Upper lobe of right lung (tissue), 1 donor: ENCODE measurements around the gene NUBPL. TPM values are rescaled to one million over a fixed set of nuclear protein-coding genes. Genes with fewer than 3 reads are reported as not detected.
"Not testable (repeated sequence)": the region's sequence is repeated elsewhere in the genome, so short reads cannot be mapped to it uniquely, and the experiment has no call there.

ENCODE experiments used
- ATAC-seq: fragments of 200-7000 bp; cut with Tn5 transposase; one replicate; pipeline ENCODE4 v1.9.1; 2020; ENCODE audit warnings: mild to moderate bottlenecking, moderate library complexity
- DNase-seq: peaks from one replicate; pipeline ENCODE4 v3.0.0-alpha.2; 2020
- H3K27ac ChIP-seq: fragments of 200-600 bp; one replicate; pipeline ENCODE4 v1.8.0; 2022
- H3K27me3 ChIP-seq: fragments of 200-600 bp; one replicate; pipeline ENCODE4 v1.8.0; 2022; ENCODE audit warnings: mild to moderate bottlenecking
- H3K36me3 ChIP-seq: fragments of 200-600 bp; one replicate; pipeline ENCODE4 v1.8.0; 2022
- H3K4me1 ChIP-seq: fragments of 200-600 bp; one replicate; pipeline ENCODE4 v1.8.0; 2022
- H3K4me3 ChIP-seq: fragments of 200-600 bp; one replicate; pipeline ENCODE4 v1.8.0; 2022; ENCODE audit warnings: mild to moderate bottlenecking
- H3K9me3 ChIP-seq: fragments of 200-600 bp; one replicate; pipeline ENCODE4 v1.8.0; 2022
- intact Hi-C: fragments of 100-400 bp; cut with DNase I; formaldehyde crosslinking; loops from one replicate; pipeline ENCODE4 v1.11.0; 2022
- total RNA-seq: library from RNA; stranded (reverse); fragmentation: NEBNext Ultra II Directional; extraction: Animal tissue kit (Norgen Biotek cat#: 25700); gene quantifications from one replicate; pipeline ENCODE4 v1.2.1, GENCODE V29; 2021
- TF ChIP-seq, protein P1 (sequence below): fragments of 200-600 bp; IDR thresholded peaks from one replicate; pipeline ENCODE4 v1.8.0; 2022; ENCODE audit warnings: antibody characterized with exemption
- donor health status: DM: no; HTN: yes; CAD: no; lungs with severe emphysema.

The NUBPL gene
- total RNA-seq, 1 donor from 2014 or later: 12.1 TPM

DNA sequence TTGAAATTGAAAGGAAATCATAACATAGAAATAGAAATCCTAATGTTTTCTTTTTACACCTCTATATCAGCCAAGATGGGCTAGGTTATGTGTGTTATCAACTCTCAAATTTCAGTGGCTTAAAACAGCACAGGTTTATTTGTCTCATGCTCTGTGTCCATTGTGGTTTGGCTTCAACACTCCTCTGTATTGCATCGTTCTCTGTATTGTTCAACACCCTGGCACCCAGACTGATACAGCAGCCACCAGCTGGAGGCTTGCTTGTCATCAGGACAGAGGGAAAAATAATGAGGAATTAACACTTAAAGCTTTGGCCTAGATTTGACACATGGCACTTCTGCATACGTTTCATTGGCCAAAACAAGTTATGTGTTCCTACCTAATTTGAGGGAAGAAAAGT, 281.7 kb downstream of the NUBPL start:
- Histone ChIP-seq H3K36me3 (no peaks in the 10 kb centered on the region), H3K27me3 (no peaks in the 10 kb centered on the region), H3K27ac (no peak overlapping the region), H3K4me3 (no peak overlapping the region), H3K9me3 (no peaks in the 10 kb centered on the region), H3K4me1 (no peaks in the 10 kb centered on the region)
- TF ChIP-seq, protein P1, sequence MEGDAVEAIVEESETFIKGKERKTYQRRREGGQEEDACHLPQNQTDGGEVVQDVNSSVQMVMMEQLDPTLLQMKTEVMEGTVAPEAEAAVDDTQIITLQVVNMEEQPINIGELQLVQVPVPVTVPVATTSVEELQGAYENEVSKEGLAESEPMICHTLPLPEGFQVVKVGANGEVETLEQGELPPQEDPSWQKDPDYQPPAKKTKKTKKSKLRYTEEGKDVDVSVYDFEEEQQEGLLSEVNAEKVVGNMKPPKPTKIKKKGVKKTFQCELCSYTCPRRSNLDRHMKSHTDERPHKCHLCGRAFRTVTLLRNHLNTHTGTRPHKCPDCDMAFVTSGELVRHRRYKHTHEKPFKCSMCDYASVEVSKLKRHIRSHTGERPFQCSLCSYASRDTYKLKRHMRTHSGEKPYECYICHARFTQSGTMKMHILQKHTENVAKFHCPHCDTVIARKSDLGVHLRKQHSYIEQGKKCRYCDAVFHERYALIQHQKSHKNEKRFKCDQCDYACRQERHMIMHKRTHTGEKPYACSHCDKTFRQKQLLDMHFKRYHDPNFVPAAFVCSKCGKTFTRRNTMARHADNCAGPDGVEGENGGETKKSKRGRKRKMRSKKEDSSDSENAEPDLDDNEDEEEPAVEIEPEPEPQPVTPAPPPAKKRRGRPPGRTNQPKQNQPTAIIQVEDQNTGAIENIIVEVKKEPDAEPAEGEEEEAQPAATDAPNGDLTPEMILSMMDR: no peak
- intact Hi-C loops: no loop called here
- no peak for DNase-seq
- no peak for ATAC-seq

DNA sequence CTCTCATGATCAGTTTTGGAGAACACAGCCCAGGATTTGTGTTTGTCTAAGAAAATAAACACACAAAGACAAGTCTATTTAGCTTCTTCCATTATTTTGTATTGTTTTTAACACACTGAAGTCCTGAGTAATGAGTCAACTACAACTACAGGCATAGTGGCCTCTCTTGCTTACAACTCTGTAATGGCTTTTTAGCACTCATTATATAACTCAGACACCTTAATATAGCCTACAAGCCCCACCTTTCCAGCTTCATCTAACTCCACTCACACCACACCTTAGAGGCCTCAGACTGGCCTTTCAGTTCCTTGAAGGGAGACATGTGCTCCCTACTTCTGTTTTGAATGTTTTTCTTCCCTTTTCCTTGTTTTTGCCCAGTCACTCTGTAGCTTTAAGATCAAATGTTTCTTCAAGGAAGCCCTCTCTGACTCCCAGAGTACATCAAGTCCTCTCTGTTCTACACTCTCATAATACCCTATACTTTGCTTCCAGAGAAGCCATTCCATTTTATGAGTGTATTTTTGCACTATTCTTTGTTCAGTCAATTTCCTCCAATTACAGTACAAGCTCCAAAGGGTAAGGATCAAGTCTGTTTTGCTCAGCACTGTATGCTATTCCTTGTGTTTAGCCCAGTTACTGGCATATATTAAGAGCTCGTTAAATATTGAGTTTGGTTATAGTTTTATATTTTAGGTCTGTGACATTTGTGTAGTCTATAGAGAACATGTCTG, 282.3 kb downstream of the NUBPL start:
- H3K4me3 ChIP-seq: no peak overlapping the region
- intact Hi-C loops: no loop called here
- H3K9me3 ChIP-seq: no peaks in the 10 kb centered on the region
- ATAC-seq (no peak), DNase-seq (no peak)
- H3K36me3 ChIP-seq: no peaks in the 10 kb centered on the region
- no peak overlapping the region for H3K27ac ChIP-seq
- H3K4me1 ChIP-seq: no peaks in the 10 kb centered on the region
- H3K27me3 ChIP-seq: no peaks in the 10 kb centered on the region
- TF ChIP-seq, protein P1: no peak

DNA sequence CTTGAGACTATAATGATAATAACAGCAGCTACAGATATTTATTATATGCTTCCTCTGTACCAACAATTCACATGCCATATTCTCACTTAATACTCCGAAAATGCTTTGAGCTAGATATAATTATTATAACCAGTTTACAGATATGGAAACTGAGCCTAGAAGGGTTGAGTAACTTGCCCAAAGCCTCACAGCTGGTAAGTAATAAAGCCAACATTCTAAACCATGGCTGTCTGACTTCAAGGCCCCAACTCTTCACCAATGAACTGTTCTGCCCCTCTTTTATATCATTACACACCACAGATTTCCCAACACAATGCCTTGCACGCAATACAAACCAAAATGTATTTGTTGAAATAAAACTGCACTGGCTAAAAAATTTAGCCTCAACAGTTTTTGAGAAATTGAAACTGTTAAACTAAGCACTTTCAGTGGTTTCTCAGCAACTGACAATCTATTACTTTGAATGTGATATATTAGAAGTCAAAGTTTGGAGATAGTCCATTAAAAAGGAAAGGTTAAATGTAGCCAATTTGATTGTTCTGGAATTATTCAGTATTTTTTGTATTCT, 293.4 kb downstream of the NUBPL start:
- DNase-seq: no peak
- Histone ChIP-seq H3K27me3 (no peaks in the 10 kb centered on the region), H3K4me3 (no peak overlapping the region), H3K36me3 (no peaks in the 10 kb centered on the region), H3K9me3 (no peaks in the 10 kb centered on the region), H3K27ac (no peak overlapping the region), H3K4me1 (no peaks in the 10 kb centered on the region)
- TF ChIP-seq, protein P1: no peak
- intact Hi-C loops: no loop called here
- no peak for ATAC-seq

DNA sequence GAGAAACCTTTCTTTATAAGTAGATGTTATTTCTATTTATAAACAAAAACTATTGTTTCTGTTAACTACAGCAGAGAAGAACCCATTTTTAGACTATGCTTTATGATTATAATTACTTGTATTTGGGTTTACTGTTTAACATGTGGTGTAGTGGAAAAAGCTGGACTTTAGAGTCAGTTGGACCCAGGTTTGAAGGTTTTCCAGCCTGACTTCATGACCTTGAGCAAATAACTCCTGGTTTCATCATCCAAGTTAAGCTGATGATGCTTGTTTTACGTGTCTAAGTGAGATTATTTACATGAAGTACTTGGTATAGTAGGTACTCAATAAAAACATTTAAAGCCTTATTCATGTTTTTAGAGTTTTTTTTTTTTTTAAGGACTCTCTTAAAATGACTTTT, 294.1 kb downstream of the NUBPL start:
- TF ChIP-seq, protein P1: no peak
- DNase-seq: no peak

DNA sequence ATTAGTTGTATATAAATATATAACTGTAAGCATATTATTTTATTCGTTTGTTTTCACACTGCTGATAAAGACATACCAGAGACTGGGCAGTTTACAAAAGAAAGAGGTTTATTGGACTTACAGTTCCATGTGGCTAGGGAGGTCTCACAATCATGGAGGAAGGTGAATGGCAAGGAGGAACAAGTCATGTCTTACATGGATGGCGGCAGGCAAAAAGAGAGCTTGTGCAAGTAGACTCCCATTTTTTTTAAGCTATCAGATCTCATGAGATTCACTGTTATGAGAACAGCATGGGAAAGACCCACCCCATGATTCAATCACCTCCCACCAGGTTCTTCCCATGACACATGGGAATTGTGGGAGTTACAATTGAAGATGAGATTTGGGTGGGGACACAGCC, 294.8 kb downstream of the NUBPL start:
- DNase-seq, H3K4me1 ChIP-seq, H3K36me3 ChIP-seq, ATAC-seq, H3K4me3 ChIP-seq, H3K9me3 ChIP-seq, H3K27me3 ChIP-seq, intact Hi-C loops, H3K27ac ChIP-seq: not testable (repeated sequence)

More for the DNA sequence above, 294.1 kb downstream of the NUBPL start:
- intact Hi-C loops: no loop called here
- no peak for ATAC-seq
- H3K27ac ChIP-seq: no peak overlapping the region
- H3K4me3 ChIP-seq: no peak overlapping the region
- H3K36me3 ChIP-seq: no peaks in the 10 kb centered on the region
- no peaks in the 10 kb centered on the region for H3K27me3 ChIP-seq
- H3K4me1 ChIP-seq: no peaks in the 10 kb centered on the region
- no peaks in the 10 kb centered on the region for H3K9me3 ChIP-seq

DNA sequence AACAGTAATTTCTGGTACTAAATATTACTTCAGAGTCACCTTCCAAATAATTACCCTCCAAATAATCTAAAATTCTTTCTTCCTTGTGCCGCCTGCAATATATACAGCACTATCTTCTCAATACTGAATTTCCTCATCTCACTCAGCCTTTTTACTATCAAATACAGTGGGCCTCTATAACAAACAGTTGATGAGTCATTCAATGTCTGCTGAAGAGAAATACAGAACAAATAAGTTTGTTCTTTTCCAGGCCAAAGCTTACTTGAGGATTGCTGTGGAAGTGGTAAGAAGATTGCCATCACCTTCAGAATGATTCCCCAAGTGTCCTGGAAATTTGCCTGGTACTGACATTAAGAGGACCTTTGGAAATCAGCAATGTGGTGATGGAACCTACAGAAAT, 297.7 kb downstream of the NUBPL start:
- intact Hi-C loops: no loop called here
- Histone ChIP-seq H3K9me3 (no peaks in the 10 kb centered on the region), H3K4me1 (no peaks in the 10 kb centered on the region), H3K36me3 (no peaks in the 10 kb centered on the region), H3K4me3 (no peak overlapping the region), H3K27ac (no peak overlapping the region), H3K27me3 (no peaks in the 10 kb centered on the region)
- DNase-seq: no peak
- TF ChIP-seq, protein P1: no peak
- no peak for ATAC-seq
